Right lobe of liver (tissue), 6 donors: Measurements from ENCODE around the gene SRRM3. TPM values are rescaled to one million over a fixed set of nuclear protein-coding genes. Genes with fewer than 3 reads are reported as not detected.
"Not testable (repeated sequence)": the region's sequence is repeated elsewhere in the genome, so short reads cannot be mapped to it uniquely, and the experiment has no call there.

Experiments used
- ATAC-seq, 4 donors: fragments of 200-7000 bp; cut with Tn5 transposase; one replicate each; pipeline ENCODE4 v1.9.1; 2020; ENCODE audit warnings: mild to moderate bottlenecking in 4 of 4, moderate library complexity in 4 of 4
- DNase-seq, 3 donors: peaks; one replicate each; pipeline ENCODE4 v3.0.0-alpha.2; 2020
- H3K27ac ChIP-seq, 3 donors: fragments of 200-600 bp; one replicate each; pipeline ENCODE4 v1.8.0; 2022
- H3K27me3 ChIP-seq, 2 donors: fragments of 200-600 bp; one replicate each; pipeline ENCODE4 v1.8.0; 2022
- H3K36me3 ChIP-seq, 4 donors: fragments of 200-600 bp; sonication (generic) in 1 of 4; one replicate each; pipeline versions ENCODE4 v1.5.1 to v1.8.0; 2017 to 2022; ENCODE audit warnings: control low read depth in 1 of 4
- H3K4me1 ChIP-seq, 4 donors: fragments of 200-600 bp; sonication (generic) in 1 of 4; one replicate each; pipeline versions ENCODE4 v1.5.1 to v1.8.0; 2017 to 2022; ENCODE audit warnings: control low read depth in 1 of 4
- H3K4me3 ChIP-seq, 3 donors: fragments of 200-600 bp; one replicate each; pipeline ENCODE4 v1.8.0; 2022
- H3K9me3 ChIP-seq, 4 donors: fragments of 200-600 bp; sonication (generic) in 1 of 4; one replicate each; pipeline versions ENCODE4 v1.5.1 to v1.8.0; 2017 to 2022; ENCODE audit warnings: control low read depth in 1 of 4
- CTCF ChIP-seq, 4 donors: fragments of 200-600 bp in 3 of 4; fragments of 450-650 bp in 1 of 4; IDR thresholded peaks; one replicate each; pipeline versions ENCODE4 v1.5.1 to v1.8.0; 2016 to 2022; ENCODE audit warnings: antibody characterized with exemption in 4 of 4, mild to moderate bottlenecking in 2 of 4
- POLR2A ChIP-seq: fragments of 450-650 bp; IDR thresholded peaks from one replicate; pipeline ENCODE4 v1.6.1; 2017; ENCODE audit warnings: antibody characterized with exemption, mild to moderate bottlenecking
- WGBS: methylation state at CpG from one replicate; pipeline ENCODE4 v1.1.6; 2018; ENCODE audit warnings: low coverage, low lambda C conversion rate; ENCODE audit not compliant: insufficient coverage; ENCODE audit errors: missing lambda C conversion rate; 5-methylcytosine and 5-hydroxymethylcytosine counted together
- intact Hi-C, 2 donors: fragments of 100-400 bp; cut with DNase I; formaldehyde crosslinking; loops; one replicate each; pipeline versions ENCODE4 v1.11.2 to v1.14.1; 2022
- total RNA-seq, 6 experiments: library from RNA; depleted of rRNA in 2 of 6; stranded (reverse); fragments of >200 nt in 2 of 6; fragmentation: NEBNext Ultra II Directional in 3 of 6; extraction: Animal tissue kit (Norgen Biotek cat#: 25700) in 3 of 6; gene quantifications; one replicate each; pipeline versions ENCODE4 v1.1.0 to v1.2.4, GENCODE V29; 2016 to 2023
- donor health status: DM: no; HTN: yes; CAD: no.
- donor health status: DM: no; HTN: no; CAD: no.
- donor health status: DM: no; HTN: no; CAD: no.
- donor health status: DM: no; HTN: yes; CAD: no.
- donor health status: DM: no; HTN: yes; CAD: no.

The SRRM3 gene
- total RNA-seq, 6 experiments from 2014 or later, result 0.14 to 0.37 (median 0.19) TPM; not detected in 2

GRCh38 chr7:76302347-76303201, 100.9 kb downstream of the SRRM3 start, which contains the start of gene HSPB1:
TSS of gene HSPB1 (plus strand) at chr7:76302673. CDS start at chr7:76302713, 40 bp downstream.
- Histone ChIP-seq H3K4me1 (peaks cover 0 to 32% (median 15%) of the 10 kb centered on the region in 4 donors), H3K27ac (peak within 1 kb of the TSS; percentile 100), H3K27me3 (no peaks in the 10 kb centered on the region), H3K36me3 (peaks cover 0 to 3% (median 0%) of the 10 kb centered on the region in 4 donors), H3K9me3 (no peaks in the 10 kb centered on the region), H3K4me3 (peak within 1 kb of the TSS; percentile 75 to 87 (median 77))
- TF ChIP-seq POLR2A, result peak; percentile 96
- TF ChIP-seq CTCF (IDR thresholded peaks at IDR 0.05), result no peak
- 4% methylated on average over 22 of the region's 75 CpGs for WGBS
- peak; percentile 94 to 97 (median 97) for DNase-seq
- intact Hi-C loops, result no loop called here
- peak; percentile 64 to 82 (median 74) for ATAC-seq

GRCh38 chr7:76303202-76304147, 101.8 kb downstream of the SRRM3 start:
- ATAC-seq (peak; percentile 58 to 71 (median 64)), DNase-seq (peak; percentile 92 to 93 (median 93))
- TF ChIP-seq CTCF (IDR thresholded peaks at IDR 0.05) (no peak), POLR2A (peak; percentile 70)
- intact Hi-C loops, result no loop called here
- Histone ChIP-seq H3K27ac (peak overlapping the region; percentile 100), H3K4me1 (peaks cover 0 to 33% (median 16%) of the 10 kb centered on the region in 4 donors), H3K27me3 (no peaks in the 10 kb centered on the region), H3K4me3 (peak overlapping the region; percentile 75 to 87 (median 77)), H3K9me3 (no peaks in the 10 kb centered on the region), H3K36me3 (peaks cover 0 to 3% (median 0%) of the 10 kb centered on the region in 4 donors)
- WGBS, result 0% methylated on average over 19 of the region's 56 CpGs

GRCh38 chr7:76304888-76305375, 103.2 kb downstream of the SRRM3 start:
- WGBS, result 0% methylated on average over 3 of the region's 10 CpGs
- Histone ChIP-seq H3K36me3 (peaks cover 0 to 3% (median 0%) of the 10 kb centered on the region in 4 donors), H3K4me3 (no peak overlapping the region), H3K9me3 (no peaks in the 10 kb centered on the region), H3K4me1 (peaks cover 0 to 33% (median 16%) of the 10 kb centered on the region in 4 donors), H3K27ac (peak overlapping the region; percentile 100), H3K27me3 (no peaks in the 10 kb centered on the region)
- peak; percentile 78 to 97 (median 96) for DNase-seq
- intact Hi-C loops, result no loop called here
- ATAC-seq, result peak; percentile 11 to 66 (median 57)
- TF ChIP-seq CTCF (IDR thresholded peaks at IDR 0.05) (no peak), POLR2A (no peak)

- intact Hi-C loops, H3K27ac ChIP-seq, DNase-seq, H3K4me3 ChIP-seq, H3K36me3 ChIP-seq, H3K27me3 ChIP-seq, ATAC-seq, H3K9me3 ChIP-seq: not testable (repeated sequence)
- H3K4me1 ChIP-seq, result peaks cover 0 to 41% (median 15%) of the 10 kb centered on the region in 4 donors
- WGBS, result 98% methylated on average over 10 of the region's 12 CpGs
Observed at GRCh38 chr7:76308874-76309273, 107.2 kb downstream of the SRRM3 start.

- 92% methylated on average over 20 of the region's 50 CpGs for whole genome bisulfite sequencing
- DNase-seq, H3K9me3 ChIP-seq, H3K4me3 ChIP-seq, H3K27me3 ChIP-seq, ATAC-seq, H3K36me3 ChIP-seq, intact Hi-C loops: not testable (repeated sequence)
- H3K27ac ChIP-seq, result peak overlapping the region in 2 of 3 donors; percentile 71 to 78
- peaks cover 0 to 35% (median 12%) of the 10 kb centered on the region in 4 donors for H3K4me1 ChIP-seq
Observed at GRCh38 chr7:76309341-76310101, 107.8 kb downstream of the SRRM3 start.
